GM18526 (cell line): Measurements from ENCODE around the gene UCN2.

ENCODE experiments used
- POLR2A ChIP-seq: IDR thresholded peaks from 3 replicates; pipeline ENCODE4 v1.6.1; 2011; ENCODE audit not compliant: insufficient read length; ENCODE audit errors: extremely low read depth

The UCN2 gene

GRCh38 chr3:48555949-48556795 lies 7.4 kb downstream of the UCN2 start:
- TF ChIP-seq POLR2A: no peak

- TF ChIP-seq POLR2A: no peak
Measured at GRCh38 chr3:48555231-48555948, 8.2 kb downstream of the UCN2 start.

- no peak for TF ChIP-seq POLR2A
Measured at GRCh38 chr3:48553886-48554845, 9.4 kb downstream of the UCN2 start.

GRCh38 chr3:48553361-48553760 lies 10.2 kb downstream of the UCN2 start:
- TF ChIP-seq POLR2A: no peak

- TF ChIP-seq POLR2A: no peak
Measured at GRCh38 chr3:48552111-48552951, 11.2 kb downstream of the UCN2 start.

- TF ChIP-seq POLR2A: no peak
Measured at GRCh38 chr3:48548729-48549705, 14.6 kb downstream of the UCN2 start.

- no peak for TF ChIP-seq POLR2A
Measured at GRCh38 chr3:48548126-48548525, 15.5 kb downstream of the UCN2 start.

- TF ChIP-seq POLR2A: no peak
Measured at GRCh38 chr3:48546203-48546829, 17.3 kb downstream of the UCN2 start.

- no peak for TF ChIP-seq POLR2A
Measured at GRCh38 chr3:48544141-48544540, 19.4 kb downstream of the UCN2 start.

GRCh38 chr3:48543271-48543866 lies 20.2 kb downstream of the UCN2 start:
- TF ChIP-seq POLR2A: no peak

- TF ChIP-seq POLR2A: no peak
Measured at GRCh38 chr3:48538451-48538850, 25.1 kb downstream of the UCN2 start.

- TF ChIP-seq POLR2A: no peak
Measured at GRCh38 chr3:48536785-48537184, 26.8 kb downstream of the UCN2 start.
